Liver (tissue), 9 donors: ENCODE data around the gene MSH5. TPM values are rescaled to one million over a fixed set of nuclear protein-coding genes. Genes with fewer than 3 reads are reported as not detected.

ENCODE experiments used
- DNase-seq: peaks from one replicate; pipeline ENCODE4 v3.0.0-alpha.2; 2017; ENCODE audit warnings: low spot score
- H3K27ac ChIP-seq, 2 donors: one replicate each; pipeline ENCODE4 v1.7.0; 2013; ENCODE audit warnings: inconsistent platforms in 2 of 2, low read length in 2 of 2, control low read depth in 1 of 2, low read depth in 1 of 2, mild to moderate bottlenecking in 1 of 2
- H3K27me3 ChIP-seq, 4 donors: one replicate each; pipeline versions ENCODE4 v1.6.1 to v1.7.0; 2013; ENCODE audit warnings: low read length in 3 of 4, inconsistent platforms in 1 of 4, mild to moderate bottlenecking in 1 of 4, moderate library complexity in 1 of 4; ENCODE audit not compliant: control insufficient read depth in 4 of 4, insufficient read depth in 4 of 4
- H3K36me3 ChIP-seq, 4 donors: one replicate each; pipeline versions ENCODE4 v1.6.1 to v1.7.0; 2013; ENCODE audit warnings: low read length in 3 of 4, mild to moderate bottlenecking in 3 of 4, low read depth in 1 of 4, moderate library complexity in 1 of 4; ENCODE audit not compliant: control insufficient read depth in 4 of 4, insufficient read depth in 3 of 4
- H3K4me1 ChIP-seq, 4 donors: one replicate each; pipeline versions ENCODE4 v1.6.1 to v1.7.0; 2013; ENCODE audit warnings: low read length in 3 of 4, mild to moderate bottlenecking in 3 of 4, moderate library complexity in 1 of 4; ENCODE audit not compliant: control insufficient read depth in 4 of 4, insufficient read depth in 4 of 4
- H3K4me3 ChIP-seq, 3 donors: one replicate each; pipeline versions ENCODE4 v1.6.1 to v1.7.0; 2013; ENCODE audit warnings: low read length in 3 of 3, control low read depth in 1 of 3, low read depth in 1 of 3, mild to moderate bottlenecking in 1 of 3
- H3K9ac ChIP-seq, 2 donors: one replicate each; pipeline ENCODE4 v1.7.0; 2013; ENCODE audit warnings: low read length in 2 of 2, mild to moderate bottlenecking in 2 of 2, moderate library complexity in 2 of 2, control low read depth in 1 of 2, low read depth in 1 of 2
- H3K9me3 ChIP-seq, 4 donors: one replicate each; pipeline versions ENCODE4 v1.6.1 to v1.7.0; 2013; ENCODE audit warnings: low read length in 3 of 4; ENCODE audit not compliant: control insufficient read depth in 4 of 4
- EGR1 ChIP-seq, 2 donors: IDR thresholded peaks; 2 replicates each; pipeline ENCODE4 v1.6.1; 2016 to 2018; ENCODE audit warnings: antibody characterized with exemption in 2 of 2, low read depth in 2 of 2
- FOXA1 ChIP-seq: IDR thresholded peaks from 2 replicates; pipeline ENCODE4 v1.6.1; 2016; ENCODE audit warnings: antibody characterized with exemption
- FOXA2 ChIP-seq: IDR thresholded peaks from 2 replicates; pipeline ENCODE4 v1.6.1; 2016; ENCODE audit warnings: antibody characterized with exemption
- GABPA ChIP-seq, 2 donors: IDR thresholded peaks in 1 of 2; conservative IDR thresholded peaks in 1 of 2; 2 replicates each; pipeline ENCODE4 v1.6.1; 2016; ENCODE audit warnings: antibody characterized with exemption in 2 of 2, mild to moderate bottlenecking in 1 of 2, moderate library complexity in 1 of 2
- HNF4G ChIP-seq: IDR thresholded peaks from 2 replicates; pipeline ENCODE4 v1.6.1; 2016; ENCODE audit warnings: antibody characterized with exemption
- JUND ChIP-seq, 2 donors: IDR thresholded peaks; 2 replicates each; pipeline ENCODE4 v1.6.1; 2016; ENCODE audit warnings: antibody characterized with exemption in 2 of 2
- MAX ChIP-seq: IDR thresholded peaks from 2 replicates; pipeline ENCODE4 v1.6.1; 2016; ENCODE audit warnings: antibody characterized with exemption
- NR2F2 ChIP-seq: IDR thresholded peaks from 2 replicates; pipeline ENCODE4 v1.6.1; 2016; ENCODE audit warnings: antibody characterized with exemption
- RAD21 ChIP-seq, 2 donors: IDR thresholded peaks; 2 replicates each; pipeline ENCODE4 v1.6.1; 2016; ENCODE audit warnings: antibody characterized with exemption in 2 of 2, mild to moderate bottlenecking in 2 of 2
- REST ChIP-seq: IDR thresholded peaks from 2 replicates; pipeline ENCODE4 v1.6.1; 2016; ENCODE audit warnings: antibody characterized with exemption, mild to moderate bottlenecking
- RXRA ChIP-seq, 2 donors: IDR thresholded peaks; 2 replicates each; pipeline ENCODE4 v1.6.1; 2017 to 2018; ENCODE audit warnings: antibody characterized with exemption in 2 of 2, mild to moderate bottlenecking in 1 of 2
- SP1 ChIP-seq: IDR thresholded peaks from 2 replicates; pipeline ENCODE4 v1.6.1; 2018; ENCODE audit warnings: antibody characterized with exemption, mild to moderate bottlenecking
- TAF1 ChIP-seq: conservative IDR thresholded peaks from 2 replicates; pipeline ENCODE4 v1.6.1; 2016; ENCODE audit warnings: antibody characterized with exemption, mild to moderate bottlenecking
- YY1 ChIP-seq: IDR thresholded peaks from 2 replicates; pipeline ENCODE4 v1.6.1; 2016; ENCODE audit warnings: antibody characterized with exemption, mild to moderate bottlenecking
- WGBS: extraction: QIAGEN DNeasy Blood & Tissue Kit; methylation state at CpG from one replicate; pipeline ENCODE4 v1.1.7; 2013; 5-methylcytosine and 5-hydroxymethylcytosine counted together
- polyA plus RNA-seq, 2 donors: library from polyadenylated mRNA; stranded (reverse) in 1 of 2; unstranded in 1 of 2; fragments of 200-250 nt in 1 of 2; fragments of >200 nt in 1 of 2; fragmentation: Nextera tagmentation in 1 of 2; extraction: Ambion mirVana in 1 of 2; gene quantifications; one replicate each; pipeline versions ENCODE4 v1.2.1 to v1.2.3, GENCODE V29; 2013 to 2015
- total RNA-seq, 2 donors: library from RNA; depleted of rRNA; stranded (reverse); fragments of >200 nt; gene quantifications; one replicate each; pipeline ENCODE4 v1.2.3, GENCODE V29; 2014
- TF ChIP-seq, protein P1 (sequence below): fragments of 150-350 bp; IDR thresholded peaks from 2 replicates; pipeline ENCODE4 v1.5.1; 2017; ENCODE audit warnings: improper control_type of control experiment, low read depth, low read length; ENCODE audit not compliant: missing input control
- TF ChIP-seq, protein P2 (sequence below): IDR thresholded peaks from 2 replicates; pipeline ENCODE4 v1.6.1; 2016; ENCODE audit warnings: antibody characterized with exemption
- TF ChIP-seq, protein P3 (sequence below): IDR thresholded peaks from 2 replicates; pipeline ENCODE4 v1.6.1; 2016; ENCODE audit warnings: antibody characterized with exemption
- donor health status: healthy.
- donor health status: healthy.
- donor health status: healthy.
- donor health status: healthy.
- donor health status: healthy.

Gene MSH5
- total and polyA plus RNA-seq, 4 donors = 1.2 to 6.4 (median 4.0) TPM

GRCh38 chr6:31710523-31711219 is 29.1 kb upstream of the MSH5 start (continued):
- TF ChIP-seq FOXA2 (no peak), RXRA (IDR thresholded peaks at IDR 0.05) (no peak), YY1 (no peak), SP1 (no peak), HNF4G (no peak)

GRCh38 chr6:31711233-31711632 is 28.6 kb upstream of the MSH5 start:
- 65% methylated on average over 8 of the region's 8 CpGs for WGBS
- no peaks in the 10 kb centered on the region for H3K4me1 ChIP-seq
- H3K36me3 ChIP-seq = no peaks in the 10 kb centered on the region
- H3K9me3 ChIP-seq = no peaks in the 10 kb centered on the region
- no peak overlapping the region for H3K4me3 ChIP-seq
- H3K9ac ChIP-seq = no peak overlapping the region
- no peak for DNase-seq
- TF ChIP-seq SP1 = no peak
- TF ChIP-seq GABPA (IDR thresholded peaks at IDR 0.05 in 1 of 2, conservative IDR thresholded peaks at IDR 0.05 in 1 of 2) = no peak
- TF ChIP-seq MAX = no peak
- TF ChIP-seq NR2F2 = no peak
- TF ChIP-seq FOXA2 = no peak
- no peak for TF ChIP-seq TAF1
- TF ChIP-seq EGR1 (IDR thresholded peaks at IDR 0.05; ENCODE audit: low read depth in 2 of 2) = no peak
- no peak for TF ChIP-seq JUND (IDR thresholded peaks at IDR 0.05)
- no peak for TF ChIP-seq RXRA (IDR thresholded peaks at IDR 0.05)
- TF ChIP-seq FOXA1 = no peak
- no peak for TF ChIP-seq HNF4G
- TF ChIP-seq, protein P1, sequence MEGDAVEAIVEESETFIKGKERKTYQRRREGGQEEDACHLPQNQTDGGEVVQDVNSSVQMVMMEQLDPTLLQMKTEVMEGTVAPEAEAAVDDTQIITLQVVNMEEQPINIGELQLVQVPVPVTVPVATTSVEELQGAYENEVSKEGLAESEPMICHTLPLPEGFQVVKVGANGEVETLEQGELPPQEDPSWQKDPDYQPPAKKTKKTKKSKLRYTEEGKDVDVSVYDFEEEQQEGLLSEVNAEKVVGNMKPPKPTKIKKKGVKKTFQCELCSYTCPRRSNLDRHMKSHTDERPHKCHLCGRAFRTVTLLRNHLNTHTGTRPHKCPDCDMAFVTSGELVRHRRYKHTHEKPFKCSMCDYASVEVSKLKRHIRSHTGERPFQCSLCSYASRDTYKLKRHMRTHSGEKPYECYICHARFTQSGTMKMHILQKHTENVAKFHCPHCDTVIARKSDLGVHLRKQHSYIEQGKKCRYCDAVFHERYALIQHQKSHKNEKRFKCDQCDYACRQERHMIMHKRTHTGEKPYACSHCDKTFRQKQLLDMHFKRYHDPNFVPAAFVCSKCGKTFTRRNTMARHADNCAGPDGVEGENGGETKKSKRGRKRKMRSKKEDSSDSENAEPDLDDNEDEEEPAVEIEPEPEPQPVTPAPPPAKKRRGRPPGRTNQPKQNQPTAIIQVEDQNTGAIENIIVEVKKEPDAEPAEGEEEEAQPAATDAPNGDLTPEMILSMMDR = no peak
- no peak for TF ChIP-seq RAD21 (IDR thresholded peaks at IDR 0.05)
- TF ChIP-seq, protein P2, sequence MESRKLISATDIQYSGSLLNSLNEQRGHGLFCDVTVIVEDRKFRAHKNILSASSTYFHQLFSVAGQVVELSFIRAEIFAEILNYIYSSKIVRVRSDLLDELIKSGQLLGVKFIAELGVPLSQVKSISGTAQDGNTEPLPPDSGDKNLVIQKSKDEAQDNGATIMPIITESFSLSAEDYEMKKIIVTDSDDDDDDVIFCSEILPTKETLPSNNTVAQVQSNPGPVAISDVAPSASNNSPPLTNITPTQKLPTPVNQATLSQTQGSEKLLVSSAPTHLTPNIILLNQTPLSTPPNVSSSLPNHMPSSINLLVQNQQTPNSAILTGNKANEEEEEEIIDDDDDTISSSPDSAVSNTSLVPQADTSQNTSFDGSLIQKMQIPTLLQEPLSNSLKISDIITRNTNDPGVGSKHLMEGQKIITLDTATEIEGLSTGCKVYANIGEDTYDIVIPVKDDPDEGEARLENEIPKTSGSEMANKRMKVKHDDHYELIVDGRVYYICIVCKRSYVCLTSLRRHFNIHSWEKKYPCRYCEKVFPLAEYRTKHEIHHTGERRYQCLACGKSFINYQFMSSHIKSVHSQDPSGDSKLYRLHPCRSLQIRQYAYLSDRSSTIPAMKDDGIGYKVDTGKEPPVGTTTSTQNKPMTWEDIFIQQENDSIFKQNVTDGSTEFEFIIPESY = no peak
- TF ChIP-seq YY1 = no peak
- no peak for TF ChIP-seq REST
- TF ChIP-seq, protein P3, sequence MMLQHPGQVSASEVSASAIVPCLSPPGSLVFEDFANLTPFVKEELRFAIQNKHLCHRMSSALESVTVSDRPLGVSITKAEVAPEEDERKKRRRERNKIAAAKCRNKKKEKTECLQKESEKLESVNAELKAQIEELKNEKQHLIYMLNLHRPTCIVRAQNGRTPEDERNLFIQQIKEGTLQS = no peak
- H3K27ac ChIP-seq = no peak overlapping the region
- no peaks in the 10 kb centered on the region for H3K27me3 ChIP-seq
